HEK293 (cell line): ENCODE results near the gene NLE1.

ENCODE experiments used
- CTCF ChIA-PET: fragments of 350-600 bp; formaldehyde crosslinking; extraction: SDS; loops from one replicate; lab custom pipeline; 2021; ENCODE audit warnings: antibody characterized with exemption; lab: Yijun Ruan, JAX
- POLR2A ChIA-PET: fragments of 300-600 bp; formaldehyde crosslinking; extraction: SDS; loops from one replicate; lab custom pipeline; 2020; ENCODE audit warnings: antibody characterized with exemption, inconsistent platforms; lab: Yijun Ruan, JAX
- H3K27ac ChIP-seq: fragments of 200-500 bp; sonication (Bioruptor generic); 2 replicates; pipeline ENCODE4 v1.5.1; 2014; ENCODE audit warnings: low read depth, low read length, control low read depth, inconsistent platforms; ENCODE audit errors: extremely low read depth
- H3K36me3 ChIP-seq, 2 experiments: fragments of 200-500 bp in 1 of 2; sonication (Bioruptor generic) in 1 of 2; 1 replicate in 1 of 2; 2 replicates in 1 of 2; pipeline ENCODE4 v1.5.1; 2014 to 2017; ENCODE audit warnings: inconsistent platforms in 2 of 2, low read length in 2 of 2; ENCODE audit not compliant: control insufficient read depth in 2 of 2, insufficient read depth in 1 of 2
- H3K4me1 ChIP-seq: fragments of 200-500 bp; sonication (Bioruptor generic); 2 replicates; pipeline ENCODE4 v1.5.1; 2014; ENCODE audit warnings: mild to moderate bottlenecking, low read length, inconsistent platforms; ENCODE audit not compliant: control insufficient read depth, insufficient read depth
- H3K4me3 ChIP-seq: 2 replicates; pipeline ENCODE4 v1.5.1; 2011; ENCODE audit warnings: low read depth, mild to moderate bottlenecking, control low read depth, low read length, moderate library complexity
- H3K9me3 ChIP-seq: fragments of 200-500 bp; sonication (Bioruptor generic); 2 replicates; pipeline ENCODE4 v1.5.1; 2014; ENCODE audit warnings: low read depth, low read length, inconsistent platforms; ENCODE audit not compliant: control insufficient read depth, insufficient read depth
- EGR2 ChIP-seq: fragments of 450-650 bp; formaldehyde crosslinking; IDR thresholded peaks from 2 replicates; pipeline ENCODE4 v1.5.1; 2016; ENCODE audit warnings: low read depth, missing biosample characterization, missing genetic modification characterization
- ZNF549 ChIP-seq: fragments of 450-650 bp; IDR thresholded peaks from 2 replicates; pipeline ENCODE4 v1.5.1; 2018; ENCODE audit warnings: missing biosample characterization, missing genetic modification characterization, mild to moderate bottlenecking, inconsistent platforms, moderate library complexity
- ZNF621 ChIP-seq: fragments of 450-650 bp; formaldehyde crosslinking; IDR thresholded peaks from 2 replicates; pipeline ENCODE4 v1.5.1; 2017; ENCODE audit warnings: missing biosample characterization, missing genetic modification characterization
- ZNF664 ChIP-seq: fragments of 450-650 bp; formaldehyde crosslinking; IDR thresholded peaks from 2 replicates; pipeline ENCODE4 v1.5.1; 2016; ENCODE audit warnings: missing biosample characterization, missing genetic modification characterization
- TF ChIP-seq, protein P1 (sequence below): fragments of 450-650 bp; formaldehyde crosslinking; conservative IDR thresholded peaks from 2 replicates; pipeline ENCODE4 v1.5.1; 2016; ENCODE audit warnings: low read depth, missing biosample characterization, missing genetic modification characterization
- TF ChIP-seq, protein P2 (sequence below): fragments of 450-650 bp; formaldehyde crosslinking; IDR thresholded peaks from 2 replicates; pipeline ENCODE4 v1.5.1; 2016; ENCODE audit warnings: missing biosample characterization, missing genetic modification characterization
- TF ChIP-seq, protein P3 (sequence below): fragments of 450-650 bp; formaldehyde crosslinking; IDR thresholded peaks from 2 replicates; pipeline ENCODE4 v1.5.1; 2016; ENCODE audit warnings: missing biosample characterization, missing genetic modification characterization, borderline replicate concordance
- TF ChIP-seq, protein P4 (sequence below): fragments of 450-650 bp; formaldehyde crosslinking; optimal IDR thresholded peaks from 2 replicates; pipeline ENCODE3; 2016; ENCODE audit warnings: missing biosample characterization, mild to moderate bottlenecking, missing genetic modification characterization
- TF ChIP-seq, protein P5 (sequence below): fragments of 450-650 bp; formaldehyde crosslinking; IDR thresholded peaks from 2 replicates; pipeline ENCODE4 v1.5.1; 2016; ENCODE audit warnings: missing biosample characterization, missing genetic modification characterization

NLE1 gene

DNA sequence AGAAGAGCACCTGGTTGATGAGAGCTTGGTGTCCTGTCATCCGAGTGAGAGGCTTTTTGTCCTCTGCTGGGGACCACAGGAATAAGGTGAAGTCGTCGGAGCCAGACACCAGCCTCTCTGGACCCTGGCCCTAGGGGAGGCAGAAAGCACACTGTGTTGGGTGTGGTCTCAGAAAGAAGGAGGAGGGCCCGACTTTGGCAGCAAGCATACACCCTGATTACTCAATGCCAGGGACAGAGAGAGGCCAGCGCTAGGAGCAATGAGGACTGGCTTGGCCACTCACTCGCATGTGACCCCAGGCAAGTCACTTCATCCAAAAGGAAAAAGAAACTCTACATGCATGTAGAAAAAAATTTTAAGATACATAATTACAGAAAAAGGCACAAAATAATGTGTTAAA is 6.8 kb downstream of the NLE1 start (continued):
- TF ChIP-seq, protein P1, sequence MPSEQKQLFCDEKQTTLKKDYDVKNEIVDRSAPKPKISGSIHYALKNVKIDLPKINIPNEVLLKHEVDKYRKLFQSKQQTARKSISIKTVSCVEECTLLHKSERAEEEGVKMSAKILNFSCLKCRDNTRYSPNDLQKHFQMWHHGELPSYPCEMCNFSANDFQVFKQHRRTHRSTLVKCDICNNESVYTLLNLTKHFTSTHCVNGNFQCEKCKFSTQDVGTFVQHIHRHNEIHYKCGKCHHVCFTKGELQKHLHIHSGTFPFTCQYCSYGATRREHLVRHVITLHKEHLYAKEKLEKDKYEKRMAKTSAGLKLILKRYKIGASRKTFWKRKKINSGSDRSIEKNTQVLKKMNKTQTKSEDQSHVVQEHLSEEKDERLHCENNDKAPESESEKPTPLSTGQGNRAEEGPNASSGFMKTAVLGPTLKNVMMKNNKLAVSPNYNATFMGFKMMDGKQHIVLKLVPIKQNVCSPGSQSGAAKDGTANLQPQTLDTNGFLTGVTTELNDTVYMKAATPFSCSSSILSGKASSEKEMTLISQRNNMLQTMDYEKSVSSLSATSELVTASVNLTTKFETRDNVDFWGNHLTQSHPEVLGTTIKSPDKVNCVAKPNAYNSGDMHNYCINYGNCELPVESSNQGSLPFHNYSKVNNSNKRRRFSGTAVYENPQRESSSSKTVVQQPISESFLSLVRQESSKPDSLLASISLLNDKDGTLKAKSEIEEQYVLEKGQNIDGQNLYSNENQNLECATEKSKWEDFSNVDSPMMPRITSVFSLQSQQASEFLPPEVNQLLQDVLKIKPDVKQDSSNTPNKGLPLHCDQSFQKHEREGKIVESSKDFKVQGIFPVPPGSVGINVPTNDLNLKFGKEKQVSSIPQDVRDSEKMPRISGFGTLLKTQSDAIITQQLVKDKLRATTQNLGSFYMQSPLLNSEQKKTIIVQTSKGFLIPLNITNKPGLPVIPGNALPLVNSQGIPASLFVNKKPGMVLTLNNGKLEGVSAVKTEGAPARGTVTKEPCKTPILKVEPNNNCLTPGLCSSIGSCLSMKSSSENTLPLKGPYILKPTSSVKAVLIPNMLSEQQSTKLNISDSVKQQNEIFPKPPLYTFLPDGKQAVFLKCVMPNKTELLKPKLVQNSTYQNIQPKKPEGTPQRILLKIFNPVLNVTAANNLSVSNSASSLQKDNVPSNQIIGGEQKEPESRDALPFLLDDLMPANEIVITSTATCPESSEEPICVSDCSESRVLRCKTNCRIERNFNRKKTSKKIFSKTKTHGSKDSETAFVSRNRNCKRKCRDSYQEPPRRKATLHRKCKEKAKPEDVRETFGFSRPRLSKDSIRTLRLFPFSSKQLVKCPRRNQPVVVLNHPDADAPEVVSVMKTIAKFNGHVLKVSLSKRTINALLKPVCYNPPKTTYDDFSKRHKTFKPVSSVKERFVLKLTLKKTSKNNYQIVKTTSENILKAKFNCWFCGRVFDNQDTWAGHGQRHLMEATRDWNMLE (tag by site-specific recombination) = no peak
- TF ChIP-seq ZNF664 (tag by site-specific recombination) = no peak

DNA sequence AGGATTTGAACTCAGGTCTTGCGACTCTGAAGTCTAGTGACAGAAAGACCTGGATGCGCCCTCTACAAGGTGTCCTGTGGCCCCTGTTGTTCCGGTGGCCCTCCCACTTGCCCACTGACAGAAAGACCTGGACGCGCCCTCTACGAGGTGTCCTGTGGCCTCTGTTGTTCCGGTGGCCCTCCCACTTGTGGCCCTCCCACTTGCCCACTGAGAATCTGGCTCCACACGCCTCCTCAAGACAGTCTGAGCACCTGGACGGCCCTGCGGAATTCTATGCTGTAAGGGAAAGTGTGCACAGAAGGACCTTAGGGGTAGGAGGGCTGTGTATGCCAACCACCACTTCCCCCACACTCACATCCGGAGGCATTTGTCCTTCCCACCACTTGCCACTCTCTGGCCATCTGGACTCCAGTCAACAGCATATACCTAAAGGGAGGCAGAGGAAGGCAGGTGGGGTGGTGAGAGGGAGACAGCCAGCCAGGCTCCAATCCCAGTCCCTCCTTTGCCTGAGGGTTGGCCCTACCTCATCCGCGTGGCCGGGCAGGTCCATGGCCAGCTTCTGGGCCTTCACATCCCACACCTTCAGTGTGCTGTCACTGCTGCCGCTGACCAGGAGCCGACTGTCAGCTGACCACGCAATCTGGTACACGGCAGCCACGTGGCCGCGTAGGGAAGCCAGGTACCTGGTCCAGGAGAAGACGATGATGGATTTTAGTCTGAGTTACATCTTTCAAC is 9.1 kb downstream of the NLE1 start:
- TF ChIP-seq, protein P2, sequence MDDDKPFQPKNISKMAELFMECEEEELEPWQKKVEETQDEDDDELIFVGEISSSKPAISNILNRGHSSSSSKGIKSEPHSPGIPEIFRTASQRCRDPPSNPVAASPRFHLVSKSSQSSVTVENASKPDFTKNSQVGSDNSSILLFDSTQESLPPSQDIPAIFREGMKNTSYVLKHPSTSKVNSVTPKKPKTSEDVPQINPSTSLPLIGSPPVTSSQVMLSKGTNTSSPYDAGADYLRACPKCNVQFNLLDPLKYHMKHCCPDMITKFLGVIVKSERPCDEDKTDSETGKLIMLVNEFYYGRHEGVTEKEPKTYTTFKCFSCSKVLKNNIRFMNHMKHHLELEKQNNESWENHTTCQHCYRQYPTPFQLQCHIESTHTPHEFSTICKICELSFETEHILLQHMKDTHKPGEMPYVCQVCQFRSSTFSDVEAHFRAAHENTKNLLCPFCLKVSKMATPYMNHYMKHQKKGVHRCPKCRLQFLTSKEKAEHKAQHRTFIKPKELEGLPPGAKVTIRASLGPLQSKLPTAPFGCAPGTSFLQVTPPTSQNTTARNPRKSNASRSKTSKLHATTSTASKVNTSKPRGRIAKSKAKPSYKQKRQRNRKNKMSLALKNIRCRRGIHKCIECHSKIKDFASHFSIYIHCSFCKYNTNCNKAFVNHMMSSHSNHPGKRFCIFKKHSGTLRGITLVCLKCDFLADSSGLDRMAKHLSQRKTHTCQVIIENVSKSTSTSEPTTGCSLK (tag by site-specific recombination) = no peak
- TF ChIP-seq ZNF621 (tag by site-specific recombination) (no peak), ZNF549 (tag by site-specific recombination) (no peak), EGR2 (tag by site-specific recombination) (0 out of 2 replicates have a peak, but pooled peaks have one; percentile 5)
- TF ChIP-seq, protein P3, sequence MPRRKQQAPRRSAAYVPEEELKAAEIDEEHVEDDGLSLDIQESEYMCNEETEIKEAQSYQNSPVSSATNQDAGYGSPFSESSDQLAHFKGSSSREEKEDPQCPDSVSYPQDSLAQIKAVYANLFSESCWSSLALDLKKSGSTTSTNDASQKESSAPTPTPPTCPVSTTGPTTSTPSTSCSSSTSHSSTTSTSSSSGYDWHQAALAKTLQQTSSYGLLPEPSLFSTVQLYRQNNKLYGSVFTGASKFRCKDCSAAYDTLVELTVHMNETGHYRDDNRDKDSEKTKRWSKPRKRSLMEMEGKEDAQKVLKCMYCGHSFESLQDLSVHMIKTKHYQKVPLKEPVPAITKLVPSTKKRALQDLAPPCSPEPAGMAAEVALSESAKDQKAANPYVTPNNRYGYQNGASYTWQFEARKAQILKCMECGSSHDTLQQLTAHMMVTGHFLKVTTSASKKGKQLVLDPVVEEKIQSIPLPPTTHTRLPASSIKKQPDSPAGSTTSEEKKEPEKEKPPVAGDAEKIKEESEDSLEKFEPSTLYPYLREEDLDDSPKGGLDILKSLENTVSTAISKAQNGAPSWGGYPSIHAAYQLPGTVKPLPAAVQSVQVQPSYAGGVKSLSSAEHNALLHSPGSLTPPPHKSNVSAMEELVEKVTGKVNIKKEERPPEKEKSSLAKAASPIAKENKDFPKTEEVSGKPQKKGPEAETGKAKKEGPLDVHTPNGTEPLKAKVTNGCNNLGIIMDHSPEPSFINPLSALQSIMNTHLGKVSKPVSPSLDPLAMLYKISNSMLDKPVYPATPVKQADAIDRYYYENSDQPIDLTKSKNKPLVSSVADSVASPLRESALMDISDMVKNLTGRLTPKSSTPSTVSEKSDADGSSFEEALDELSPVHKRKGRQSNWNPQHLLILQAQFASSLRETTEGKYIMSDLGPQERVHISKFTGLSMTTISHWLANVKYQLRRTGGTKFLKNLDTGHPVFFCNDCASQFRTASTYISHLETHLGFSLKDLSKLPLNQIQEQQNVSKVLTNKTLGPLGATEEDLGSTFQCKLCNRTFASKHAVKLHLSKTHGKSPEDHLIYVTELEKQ (tag by site-specific recombination) = no peak
- TF ChIP-seq, protein P4, sequence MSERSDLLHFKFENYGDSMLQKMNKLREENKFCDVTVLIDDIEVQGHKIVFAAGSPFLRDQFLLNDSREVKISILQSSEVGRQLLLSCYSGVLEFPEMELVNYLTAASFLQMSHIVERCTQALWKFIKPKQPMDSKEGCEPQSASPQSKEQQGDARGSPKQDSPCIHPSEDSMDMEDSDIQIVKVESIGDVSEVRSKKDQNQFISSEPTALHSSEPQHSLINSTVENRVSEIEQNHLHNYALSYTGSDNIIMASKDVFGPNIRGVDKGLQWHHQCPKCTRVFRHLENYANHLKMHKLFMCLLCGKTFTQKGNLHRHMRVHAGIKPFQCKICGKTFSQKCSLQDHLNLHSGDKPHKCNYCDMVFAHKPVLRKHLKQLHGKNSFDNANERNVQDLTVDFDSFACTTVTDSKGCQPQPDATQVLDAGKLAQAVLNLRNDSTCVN (tag by site-specific recombination) = no peak
- TF ChIP-seq, protein P5, sequence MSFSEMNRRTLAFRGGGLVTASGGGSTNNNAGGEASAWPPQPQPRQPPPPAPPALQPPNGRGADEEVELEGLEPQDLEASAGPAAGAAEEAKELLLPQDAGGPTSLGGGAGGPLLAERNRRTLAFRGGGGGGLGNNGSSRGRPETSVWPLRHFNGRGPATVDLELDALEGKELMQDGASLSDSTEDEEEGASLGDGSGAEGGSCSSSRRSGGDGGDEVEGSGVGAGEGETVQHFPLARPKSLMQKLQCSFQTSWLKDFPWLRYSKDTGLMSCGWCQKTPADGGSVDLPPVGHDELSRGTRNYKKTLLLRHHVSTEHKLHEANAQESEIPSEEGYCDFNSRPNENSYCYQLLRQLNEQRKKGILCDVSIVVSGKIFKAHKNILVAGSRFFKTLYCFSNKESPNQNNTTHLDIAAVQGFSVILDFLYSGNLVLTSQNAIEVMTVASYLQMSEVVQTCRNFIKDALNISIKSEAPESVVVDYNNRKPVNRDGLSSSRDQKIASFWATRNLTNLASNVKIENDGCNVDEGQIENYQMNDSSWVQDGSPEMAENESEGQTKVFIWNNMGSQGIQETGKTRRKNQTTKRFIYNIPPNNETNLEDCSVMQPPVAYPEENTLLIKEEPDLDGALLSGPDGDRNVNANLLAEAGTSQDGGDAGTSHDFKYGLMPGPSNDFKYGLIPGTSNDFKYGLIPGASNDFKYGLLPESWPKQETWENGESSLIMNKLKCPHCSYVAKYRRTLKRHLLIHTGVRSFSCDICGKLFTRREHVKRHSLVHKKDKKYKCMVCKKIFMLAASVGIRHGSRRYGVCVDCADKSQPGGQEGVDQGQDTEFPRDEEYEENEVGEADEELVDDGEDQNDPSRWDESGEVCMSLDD (tag by site-specific recombination) = no peak
- TF ChIP-seq, protein P1 (tag by site-specific recombination) = no peak
- ChIA-PET CTCF (no interaction called here), POLR2A (no interaction called here)
- H3K4me1 ChIP-seq = no peaks in the 10 kb centered on the region
- H3K27ac ChIP-seq = no peak overlapping the region
- H3K9me3 ChIP-seq = no peaks in the 10 kb centered on the region
- H3K36me3 ChIP-seq = peaks cover 40 to 82% of the 10 kb centered on the region in 2 experiments
- no peak overlapping the region for H3K4me3 ChIP-seq
